HG03457 (cell line): ENCODE results near the gene CTXN2.

Source experiments
- ATAC-seq: cut with Tn5 transposase; IDR thresholded peaks from one replicate; pipeline ENCODE4 v1.9.1; 2021; ENCODE audit warnings: moderate number of reproducible peaks; ENCODE audit not compliant: unreplicated experiment

CTXN2 gene

GRCh38 chr15:48191574-48192225 is at the start of gene CTXN2:
CTXN2 (plus strand) TSS chr15:48191665; CDS start chr15:48201301, 9,636 bp downstream.
- no peak for ATAC-seq

GRCh38 chr15:48143856-48144255 is 47.6 kb upstream of the CTXN2 start:
- no peak for ATAC-seq

GRCh38 chr15:48144889-48145288 is 46.6 kb upstream of the CTXN2 start:
- ATAC-seq: no peak

GRCh38 chr15:48145923-48146322 is 45.5 kb upstream of the CTXN2 start:
- ATAC-seq: no peak

GRCh38 chr15:48147358-48147757 is 44.1 kb upstream of the CTXN2 start:
- ATAC-seq: no peak

GRCh38 chr15:48149858-48150257 is 41.6 kb upstream of the CTXN2 start:
- ATAC-seq: no peak

- no peak for ATAC-seq
Measured at GRCh38 chr15:48153526-48153925, 37.9 kb upstream of the CTXN2 start.

- no peak for ATAC-seq
Measured at GRCh38 chr15:48168616-48169015, 22.8 kb upstream of the CTXN2 start.

- no peak for ATAC-seq
Measured at GRCh38 chr15:48170981-48171380, 20.5 kb upstream of the CTXN2 start.

- ATAC-seq: no peak
Measured at GRCh38 chr15:48175126-48175525, 16.3 kb upstream of the CTXN2 start.

GRCh38 chr15:48176112-48176511 is 15.4 kb upstream of the CTXN2 start:
- ATAC-seq: no peak

- no peak for ATAC-seq
Measured at GRCh38 chr15:48176957-48177356, 14.5 kb upstream of the CTXN2 start.

- ATAC-seq: peak; percentile 49
Measured at GRCh38 chr15:48177383-48177765, 14.1 kb upstream of the CTXN2 start.

- ATAC-seq: peak; percentile 62
Measured at GRCh38 chr15:48177766-48178647, 13.5 kb upstream of the CTXN2 start, which contains the start of gene MYEF2. MYEF2 (minus strand) TSS chr15:48178295; CDS start chr15:48178237, 58 bp downstream.

- no peak for ATAC-seq
Measured at GRCh38 chr15:48178648-48178931, 12.9 kb upstream of the CTXN2 start.

GRCh38 chr15:48182749-48183148 is 8.7 kb upstream of the CTXN2 start:
- no peak for ATAC-seq

GRCh38 chr15:48185529-48185928 is 5.9 kb upstream of the CTXN2 start:
- no peak for ATAC-seq

GRCh38 chr15:48186271-48186670 is 5.2 kb upstream of the CTXN2 start:
- ATAC-seq: no peak

GRCh38 chr15:48190932-48191573 is 412 bp upstream of the CTXN2 start:
- no peak for ATAC-seq

- no peak for ATAC-seq
Measured at GRCh38 chr15:48202068-48202467, 10.6 kb downstream of the CTXN2 start.

- no peak for ATAC-seq
Measured at GRCh38 chr15:48205981-48206380, 14.5 kb downstream of the CTXN2 start, which contains the start of gene SLC12A1. SLC12A1 (plus strand) TSS chr15:48206302; CDS start chr15:48207720, 1,418 bp downstream.

- no peak for ATAC-seq
Measured at GRCh38 chr15:48221261-48221660, 29.8 kb downstream of the CTXN2 start.
